ENCODE data around the gene BLOC1S4.

Gene BLOC1S4

DNA sequence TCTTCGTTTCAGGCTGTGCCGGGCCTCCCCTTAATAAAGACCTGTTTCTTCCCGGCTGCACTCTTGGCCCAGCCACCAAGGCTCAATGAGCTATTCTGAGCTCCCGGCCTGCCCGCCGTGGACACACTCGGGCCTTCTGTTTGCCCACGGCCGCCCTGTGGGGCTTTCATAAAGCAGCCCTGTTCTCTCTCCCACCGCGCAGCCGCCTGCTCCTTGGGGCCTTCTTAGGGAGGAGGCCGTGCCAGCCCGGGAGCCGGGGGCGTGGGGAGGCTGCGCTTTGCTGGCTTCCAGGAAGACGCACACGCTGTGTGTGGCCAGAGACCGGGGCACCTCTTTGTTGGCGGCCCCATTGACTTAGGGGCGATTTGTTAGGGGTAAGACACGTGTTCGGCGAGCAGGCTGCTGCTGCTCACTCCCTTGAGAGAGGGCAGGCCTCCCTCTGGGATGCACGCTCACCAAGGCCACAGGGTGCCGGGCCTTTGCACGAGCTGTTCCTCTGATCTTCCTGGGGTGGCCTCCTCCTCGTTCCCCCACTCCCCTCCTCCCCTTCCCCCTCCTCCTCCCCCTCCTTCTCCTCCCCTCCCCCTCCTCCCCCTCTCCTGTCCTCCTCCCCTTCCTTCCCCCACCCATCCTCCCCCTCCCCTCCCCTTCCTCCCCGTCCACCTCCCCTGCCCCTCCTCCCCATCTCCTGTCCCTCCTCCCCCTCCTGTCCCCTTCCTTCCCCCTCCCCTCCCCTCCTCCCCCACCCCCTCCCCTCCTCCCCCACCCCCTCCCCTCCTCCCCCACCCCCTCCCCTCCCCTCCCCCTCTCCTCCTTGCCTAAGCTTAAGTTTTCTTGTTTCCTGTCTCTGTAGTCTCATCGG, 11.3 kb downstream of the BLOC1S4 start:
- Histone ChIP-seq H4K91ac (ENCODE audit: low read length) (peak overlapping the region; percentile 32), H3K36me3 (ENCODE audit: control insufficient read depth in 1 of 2, insufficient read depth in 2 of 2, low read depth in 1 of 2, low read length in 2 of 2) (no peaks in the 10 kb centered on the region), H2BK5ac (ENCODE audit: low read depth, low read length, poor library complexity, severe bottlenecking) (peak overlapping the region; percentile 59), H3K27ac (ENCODE audit: low read length, poor library complexity, severe bottlenecking) (peak overlapping the region; percentile 61), H3K14ac (ENCODE audit: low read length in 2 of 2) (peak overlapping the region in 1 of 2 experiments; percentile 35), H3K18ac (ENCODE audit: low read depth in 1 of 2, low read length in 2 of 2) (peak overlapping the region; percentile 46 to 68), H2AFZ (ENCODE audit: low read depth, low read length) (no peak overlapping the region), H3K4ac (ENCODE audit: low read depth in 1 of 2, low read length in 2 of 2) (peak overlapping the region in 1 of 2 experiments; percentile 30), H3K9me3 (ENCODE audit: control insufficient read depth, low read length) (no peaks in the 10 kb centered on the region), H2BK12ac (ENCODE audit: low read length in 2 of 2) (no peak overlapping the region), H3K79me1 (replicated peaks; ENCODE audit: low read length, poor library complexity, severe bottlenecking) (no peaks in the 10 kb centered on the region), H2BK15ac (ENCODE audit: low read depth, poor library complexity, severe bottlenecking) (no peak overlapping the region), H3K4me1 (ENCODE audit: control insufficient read depth, insufficient read depth, low read depth, low read length) (peaks cover 28% of the 10 kb centered on the region), H4K8ac (ENCODE audit: low read length) (peak overlapping the region; percentile 77), H2BK120ac (ENCODE audit: low read depth, low read length) (no peak overlapping the region), H3K9ac (ENCODE audit: low read length) (peak overlapping the region; percentile 36), H3K4me3 (ENCODE audit: insufficient read depth in 1 of 2, low read depth in 1 of 2, low read length in 2 of 2) (no peak overlapping the region), H3K23ac (ENCODE audit: low read length in 2 of 2) (no peak overlapping the region), H3K4me2 (ENCODE audit: low read length, poor library complexity, severe bottlenecking) (no peak overlapping the region), H2AK5ac (ENCODE audit: low read length, severe bottlenecking) (no peak overlapping the region), H3K27me3 (ENCODE audit: control insufficient read depth in 1 of 2, insufficient read depth in 1 of 2, low read length in 2 of 2) (no peaks in the 10 kb centered on the region)
- WGBS = 79% methylated on average over 22 of the region's 31 CpGs
- DNase-seq = peak; percentile 54

DNA sequence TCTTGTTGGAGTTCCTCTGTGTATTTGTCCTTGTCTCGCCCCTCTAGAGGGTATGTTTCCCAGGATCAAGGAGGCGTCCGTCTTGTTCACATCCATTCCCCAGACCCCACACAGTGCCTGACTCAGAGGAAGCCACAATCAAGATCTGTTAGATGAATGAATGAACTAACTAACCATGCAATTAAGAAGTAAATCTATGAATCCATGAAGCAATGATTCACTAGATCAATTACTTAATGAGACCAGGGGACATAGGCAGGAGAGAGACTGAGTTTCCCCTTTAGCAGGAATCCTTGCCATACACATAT, 11.9 kb downstream of the BLOC1S4 start:
- Histone ChIP-seq H4K8ac (ENCODE audit: low read length) (no peak overlapping the region), H3K9me3 (ENCODE audit: control insufficient read depth, low read length) (no peaks in the 10 kb centered on the region), H3K79me1 (replicated peaks; ENCODE audit: low read length, poor library complexity, severe bottlenecking) (no peaks in the 10 kb centered on the region), H2BK5ac (ENCODE audit: low read depth, low read length, poor library complexity, severe bottlenecking) (no peak overlapping the region), H3K4me1 (ENCODE audit: control insufficient read depth, insufficient read depth, low read depth, low read length) (peaks cover 33% of the 10 kb centered on the region), H3K4me2 (ENCODE audit: low read length, poor library complexity, severe bottlenecking) (no peak overlapping the region), H2BK12ac (ENCODE audit: low read length in 2 of 2) (peak overlapping the region in 1 of 2 experiments; percentile 76), H3K4me3 (ENCODE audit: insufficient read depth in 1 of 2, low read depth in 1 of 2, low read length in 2 of 2) (no peak overlapping the region), H2AFZ (ENCODE audit: low read depth, low read length) (no peak overlapping the region), H3K27ac (ENCODE audit: low read length, poor library complexity, severe bottlenecking) (no peak overlapping the region), H3K36me3 (ENCODE audit: control insufficient read depth in 1 of 2, insufficient read depth in 2 of 2, low read depth in 1 of 2, low read length in 2 of 2) (no peaks in the 10 kb centered on the region), H2BK120ac (ENCODE audit: low read depth, low read length) (no peak overlapping the region), H3K4ac (ENCODE audit: low read depth in 1 of 2, low read length in 2 of 2) (no peak overlapping the region), H4K91ac (ENCODE audit: low read length) (no peak overlapping the region), H3K14ac (ENCODE audit: low read length in 2 of 2) (no peak overlapping the region), H3K18ac (ENCODE audit: low read depth in 1 of 2, low read length in 2 of 2) (peak overlapping the region in 1 of 2 experiments; percentile 40), H3K23ac (ENCODE audit: low read length in 2 of 2) (no peak overlapping the region), H3K9ac (ENCODE audit: low read length) (no peak overlapping the region), H2AK5ac (ENCODE audit: low read length, severe bottlenecking) (no peak overlapping the region), H2BK15ac (ENCODE audit: low read depth, poor library complexity, severe bottlenecking) (no peak overlapping the region), H3K27me3 (ENCODE audit: control insufficient read depth in 1 of 2, insufficient read depth in 1 of 2, low read length in 2 of 2) (no peaks in the 10 kb centered on the region)
- DNase-seq = peak; percentile 59
- WGBS = 14% methylated on average over 3 of the region's 3 CpGs

GRCh38 chr4:6728320-6729029, 12.5 kb downstream of the BLOC1S4 start:
- no peak overlapping the region for H3K9ac ChIP-seq (ENCODE audit: low read length)
- H2AFZ ChIP-seq (ENCODE audit: low read depth, low read length) = no peak overlapping the region
- no peak overlapping the region for H4K8ac ChIP-seq (ENCODE audit: low read length)
- no peak for DNase-seq
- peak overlapping the region; percentile 25 to 40 for H3K18ac ChIP-seq (ENCODE audit: low read depth in 1 of 2, low read length in 2 of 2)
- H3K79me1 ChIP-seq (replicated peaks; ENCODE audit: low read length, poor library complexity, severe bottlenecking) = no peaks in the 10 kb centered on the region
- no peaks in the 10 kb centered on the region for H3K27me3 ChIP-seq (ENCODE audit: control insufficient read depth in 1 of 2, insufficient read depth in 1 of 2, low read length in 2 of 2)
- no peak overlapping the region for H2BK120ac ChIP-seq (ENCODE audit: low read depth, low read length)
- H3K4ac ChIP-seq (ENCODE audit: low read depth in 1 of 2, low read length in 2 of 2) = no peak overlapping the region
- peak overlapping the region; percentile 85 for H2BK15ac ChIP-seq (ENCODE audit: low read depth, poor library complexity, severe bottlenecking)
- H2AK5ac ChIP-seq (ENCODE audit: low read length, severe bottlenecking) = peak overlapping the region; percentile 29
- no peak overlapping the region for H3K4me3 ChIP-seq (ENCODE audit: insufficient read depth in 1 of 2, low read depth in 1 of 2, low read length in 2 of 2)
- H4K91ac ChIP-seq (ENCODE audit: low read length) = peak overlapping the region; percentile 5
- no peak overlapping the region for H3K14ac ChIP-seq (ENCODE audit: low read length in 2 of 2)
- no peak overlapping the region for H2BK5ac ChIP-seq (ENCODE audit: low read depth, low read length, poor library complexity, severe bottlenecking)
- H3K4me1 ChIP-seq (ENCODE audit: control insufficient read depth, insufficient read depth, low read depth, low read length) = peaks cover 39% of the 10 kb centered on the region
- H3K23ac ChIP-seq (ENCODE audit: low read length in 2 of 2) = no peak overlapping the region
- no peaks in the 10 kb centered on the region for H3K36me3 ChIP-seq (ENCODE audit: control insufficient read depth in 1 of 2, insufficient read depth in 2 of 2, low read depth in 1 of 2, low read length in 2 of 2)
- H3K27ac ChIP-seq (ENCODE audit: low read length, poor library complexity, severe bottlenecking) = no peak overlapping the region
- 88% methylated on average over 14 of the region's 15 CpGs for WGBS
- H3K4me2 ChIP-seq (ENCODE audit: low read length, poor library complexity, severe bottlenecking) = no peak overlapping the region
- no peaks in the 10 kb centered on the region for H3K9me3 ChIP-seq (ENCODE audit: control insufficient read depth, low read length)
- H2BK12ac ChIP-seq (ENCODE audit: low read length in 2 of 2) = peak overlapping the region; percentile 55 to 76

DNA sequence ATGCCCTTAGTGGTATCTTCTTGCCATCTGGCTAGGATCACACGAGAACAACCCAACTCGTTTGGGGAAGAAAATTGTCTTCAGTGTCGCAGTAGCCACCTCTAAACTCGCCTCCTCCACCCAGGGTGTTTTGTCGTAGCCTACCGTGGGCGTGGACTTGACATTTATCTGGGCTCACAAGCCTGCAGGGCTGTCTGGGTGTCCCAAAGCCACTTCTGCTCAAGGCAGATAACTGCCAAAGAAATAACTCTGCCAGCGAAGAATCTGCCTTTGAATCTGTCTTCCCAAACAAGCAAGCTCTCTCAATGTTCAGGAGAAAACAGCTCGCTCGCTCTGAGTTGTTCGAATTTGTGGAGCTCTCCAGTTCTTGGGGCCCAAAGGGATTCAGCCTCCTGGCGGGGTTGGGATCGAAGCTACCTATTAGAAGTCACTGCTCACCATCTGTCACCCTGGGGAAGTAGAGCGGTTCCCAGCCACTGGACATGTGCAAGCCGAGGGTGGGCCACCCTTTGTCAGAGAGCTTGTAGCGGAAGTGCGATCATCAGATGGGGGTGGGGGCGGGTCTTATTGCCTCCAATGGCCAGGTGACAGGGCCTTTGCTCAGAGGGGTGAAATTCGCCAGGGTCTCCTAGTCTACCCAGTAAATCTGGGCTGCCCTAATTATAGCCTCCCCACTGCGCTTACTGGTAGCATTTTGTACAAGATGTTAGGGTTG, 14.8 kb downstream of the BLOC1S4 start:
- Histone ChIP-seq H3K4me3 (ENCODE audit: insufficient read depth in 1 of 2, low read depth in 1 of 2, low read length in 2 of 2) (peak overlapping the region in 1 of 2 experiments; percentile 34), H2AK5ac (ENCODE audit: low read length, severe bottlenecking) (peak overlapping the region; percentile 66)
- WGBS = 88% methylated on average over 20 of the region's 20 CpGs

More for the DNA sequence above, 14.8 kb downstream of the BLOC1S4 start:
- Histone ChIP-seq H3K4me1 (ENCODE audit: control insufficient read depth, insufficient read depth, low read depth, low read length) (peaks cover 26% of the 10 kb centered on the region), H2BK120ac (ENCODE audit: low read depth, low read length) (peak overlapping the region; percentile 13), H3K4ac (ENCODE audit: low read depth in 1 of 2, low read length in 2 of 2) (peak overlapping the region; percentile 20 to 35), H4K8ac (ENCODE audit: low read length) (peak overlapping the region; percentile 52), H2BK15ac (ENCODE audit: low read depth, poor library complexity, severe bottlenecking) (no peak overlapping the region), H3K36me3 (ENCODE audit: control insufficient read depth in 1 of 2, insufficient read depth in 2 of 2, low read depth in 1 of 2, low read length in 2 of 2) (no peaks in the 10 kb centered on the region), H3K9ac (ENCODE audit: low read length) (peak overlapping the region; percentile 82), H3K4me2 (ENCODE audit: low read length, poor library complexity, severe bottlenecking) (no peak overlapping the region), H2AFZ (ENCODE audit: low read depth, low read length) (no peak overlapping the region), H2BK12ac (ENCODE audit: low read length in 2 of 2) (peak overlapping the region; percentile 59 to 70), H2BK5ac (ENCODE audit: low read depth, low read length, poor library complexity, severe bottlenecking) (no peak overlapping the region), H3K79me1 (replicated peaks; ENCODE audit: low read length, poor library complexity, severe bottlenecking) (no peaks in the 10 kb centered on the region), H4K91ac (ENCODE audit: low read length) (no peak overlapping the region), H3K27me3 (ENCODE audit: control insufficient read depth in 1 of 2, insufficient read depth in 1 of 2, low read length in 2 of 2) (no peaks in the 10 kb centered on the region), H3K23ac (ENCODE audit: low read length in 2 of 2) (no peak overlapping the region), H3K9me3 (ENCODE audit: control insufficient read depth, low read length) (no peaks in the 10 kb centered on the region), H3K18ac (ENCODE audit: low read depth in 1 of 2, low read length in 2 of 2) (no peak overlapping the region), H3K27ac (ENCODE audit: low read length, poor library complexity, severe bottlenecking) (no peak overlapping the region), H3K14ac (ENCODE audit: low read length in 2 of 2) (no peak overlapping the region)
- DNase-seq = no peak

Data from mesenchymal stem cell (in vitro differentiated cells and primary cell).